ENCODE data around the gene PCYT2.

The PCYT2 gene

DNA sequence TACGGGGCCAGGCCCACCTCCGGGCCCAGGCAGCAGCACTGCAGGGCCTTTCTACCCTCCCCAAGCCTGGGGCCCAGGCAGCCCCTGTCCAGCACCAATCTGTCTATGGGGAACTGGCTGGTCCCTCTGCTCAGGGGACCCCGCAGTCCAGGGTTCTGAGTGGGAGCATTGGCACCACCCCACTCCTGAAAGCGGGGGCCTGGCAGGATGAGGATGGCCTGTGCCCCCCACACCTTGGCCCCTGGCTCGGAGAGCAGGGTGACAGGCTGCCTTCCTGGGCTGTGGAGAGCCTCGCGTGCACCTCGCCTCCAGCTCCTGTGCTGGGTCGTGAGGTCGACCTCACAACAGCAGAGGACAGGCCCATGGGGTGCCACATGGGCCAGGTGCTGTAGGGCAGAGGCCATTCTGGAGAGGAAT is 7.8 kb downstream of the PCYT2 start:
- TF ChIP-seq, protein P1, sequence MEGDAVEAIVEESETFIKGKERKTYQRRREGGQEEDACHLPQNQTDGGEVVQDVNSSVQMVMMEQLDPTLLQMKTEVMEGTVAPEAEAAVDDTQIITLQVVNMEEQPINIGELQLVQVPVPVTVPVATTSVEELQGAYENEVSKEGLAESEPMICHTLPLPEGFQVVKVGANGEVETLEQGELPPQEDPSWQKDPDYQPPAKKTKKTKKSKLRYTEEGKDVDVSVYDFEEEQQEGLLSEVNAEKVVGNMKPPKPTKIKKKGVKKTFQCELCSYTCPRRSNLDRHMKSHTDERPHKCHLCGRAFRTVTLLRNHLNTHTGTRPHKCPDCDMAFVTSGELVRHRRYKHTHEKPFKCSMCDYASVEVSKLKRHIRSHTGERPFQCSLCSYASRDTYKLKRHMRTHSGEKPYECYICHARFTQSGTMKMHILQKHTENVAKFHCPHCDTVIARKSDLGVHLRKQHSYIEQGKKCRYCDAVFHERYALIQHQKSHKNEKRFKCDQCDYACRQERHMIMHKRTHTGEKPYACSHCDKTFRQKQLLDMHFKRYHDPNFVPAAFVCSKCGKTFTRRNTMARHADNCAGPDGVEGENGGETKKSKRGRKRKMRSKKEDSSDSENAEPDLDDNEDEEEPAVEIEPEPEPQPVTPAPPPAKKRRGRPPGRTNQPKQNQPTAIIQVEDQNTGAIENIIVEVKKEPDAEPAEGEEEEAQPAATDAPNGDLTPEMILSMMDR (IDR thresholded peaks at IDR 0.05; ENCODE audit: extremely low read depth, missing control alignments), result no peak
- DNase-seq (ENCODE audit: low spot score), result no peak

GRCh38 chr17:81902653-81903414 is 8.4 kb downstream of the PCYT2 start:
- no peak for DNase-seq (ENCODE audit: low spot score)

DNA sequence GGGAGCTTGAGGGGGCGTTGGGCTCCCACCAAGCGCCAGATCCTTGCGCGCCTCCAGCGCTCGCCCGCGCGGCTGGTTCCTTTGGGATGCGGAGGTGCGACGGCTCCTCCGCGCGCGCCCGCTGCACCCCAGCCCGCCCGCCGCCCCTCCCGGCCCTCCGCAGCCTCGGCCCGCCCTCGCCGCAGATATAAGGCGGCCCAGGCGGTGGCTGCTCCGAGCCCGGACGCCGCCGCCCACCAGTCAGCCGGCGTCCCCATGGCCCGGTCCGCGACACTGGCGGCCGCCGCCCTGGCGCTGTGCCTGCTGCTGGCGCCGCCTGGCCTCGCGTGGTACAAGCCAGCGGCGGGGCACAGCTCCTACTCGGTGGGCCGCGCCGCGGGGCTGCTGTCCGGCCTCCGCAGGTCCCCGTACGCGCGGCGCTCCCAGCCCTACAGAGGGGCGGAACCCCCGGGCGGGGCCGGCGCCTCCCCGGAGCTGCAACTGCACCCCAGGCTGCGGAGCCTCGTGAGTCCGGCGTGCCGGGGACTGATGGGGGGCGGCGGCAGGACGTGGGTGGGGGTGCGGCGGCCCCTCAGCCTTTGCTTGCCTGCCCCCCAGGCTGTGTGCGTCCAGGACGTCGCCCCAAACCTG is 9.1 kb downstream of the PCYT2 start, which contains the start of gene NPB:
Gene NPB, plus strand, starts transcription at position 216 of the 630 bp plus-strand sequence. Its CDS starts 40 bp downstream, at position 256.
- TF ChIP-seq, protein P1 (IDR thresholded peaks at IDR 0.05; ENCODE audit: extremely low read depth, missing control alignments), result no peak
- no peak for DNase-seq (ENCODE audit: low spot score)

More at GRCh38 chr17:81902653-81903414, 8.4 kb downstream of the PCYT2 start:
- TF ChIP-seq, protein P1 (IDR thresholded peaks at IDR 0.05; ENCODE audit: extremely low read depth, missing control alignments), result no peak

DNA sequence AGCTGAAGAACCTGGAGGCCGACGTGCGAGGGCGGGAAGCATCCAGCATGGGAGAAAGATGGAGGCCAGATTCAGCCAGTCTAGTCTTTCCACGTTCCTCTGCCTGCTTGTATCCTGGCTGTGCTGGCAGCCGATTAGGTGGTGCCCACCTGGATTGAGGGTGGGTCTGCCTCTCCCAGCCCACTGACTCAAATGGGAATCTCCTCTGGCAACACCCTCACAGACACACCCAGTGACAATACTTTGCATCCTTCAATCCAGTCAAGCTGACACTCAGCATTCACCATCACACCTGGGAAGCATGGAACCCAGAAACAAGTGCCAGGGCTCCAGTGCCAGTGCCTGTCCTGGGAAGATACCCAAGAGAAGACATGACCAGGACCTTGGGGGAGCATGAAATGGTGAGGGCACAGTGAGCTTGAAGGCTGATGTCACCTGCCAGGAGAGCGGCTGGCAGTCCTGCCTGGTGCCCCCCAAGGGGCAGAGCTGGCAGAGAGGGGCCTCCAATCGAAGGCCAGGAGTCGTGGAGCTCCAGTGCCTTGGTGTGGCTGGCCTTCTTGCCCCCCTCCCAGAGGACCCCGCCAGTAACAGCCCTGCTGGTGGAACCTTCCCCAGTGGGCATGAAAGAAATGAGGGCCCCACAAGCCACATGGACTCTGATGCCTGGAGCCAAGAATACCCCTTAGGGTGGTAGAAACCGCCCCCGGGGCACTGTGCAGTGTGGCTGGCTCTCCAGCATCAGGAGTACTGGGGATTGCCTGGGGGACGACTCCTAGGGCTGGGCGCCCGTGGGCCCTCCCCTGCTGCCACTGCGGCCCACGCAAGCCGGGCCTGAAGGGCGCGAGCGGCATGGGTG is 9.8 kb downstream of the PCYT2 start:
- no peak for DNase-seq (ENCODE audit: low spot score)
- TF ChIP-seq, protein P1 (IDR thresholded peaks at IDR 0.05; ENCODE audit: extremely low read depth, missing control alignments), result no peak

GRCh38 chr17:81900181-81900820 is 10.9 kb downstream of the PCYT2 start:
- DNase-seq (ENCODE audit: low spot score), result no peak
- TF ChIP-seq, protein P1 (IDR thresholded peaks at IDR 0.05; ENCODE audit: extremely low read depth, missing control alignments), result no peak

- TF ChIP-seq, protein P1 (IDR thresholded peaks at IDR 0.05; ENCODE audit: extremely low read depth, missing control alignments), result no peak
- DNase-seq (ENCODE audit: low spot score), result no peak
Observed at GRCh38 chr17:81899514-81900166, 11.6 kb downstream of the PCYT2 start.
